ENCODE results near the gene MYL9. TPM values are rescaled to one million over a fixed set of nuclear protein-coding genes. Genes with fewer than 3 reads are reported as not detected.

MYL9 gene
- polyA plus RNA-seq, 1 of the 3 experiments (the other 2 are of a cell fraction) = not detected

- TF ChIP-seq USF1 (IDR thresholded peaks at IDR 0.05; ENCODE audit: borderline replicate concordance, low read depth) = no peak
- no peak for TF ChIP-seq TAF1 (IDR thresholded peaks at IDR 0.05; ENCODE audit: borderline replicate concordance, low read depth, low read length)
Measured at GRCh38 chr20:36497856-36498255, 43.5 kb upstream of the MYL9 start (continued).

- no peak for TF ChIP-seq NRF1 (IDR thresholded peaks at IDR 0.05; ENCODE audit: low read depth, low read length)
- TF ChIP-seq FOSL2 (IDR thresholded peaks at IDR 0.05; ENCODE audit: borderline replicate concordance, low read depth) = no peak
- TF ChIP-seq ELF1 (IDR thresholded peaks at IDR 0.05) = no peak
- no peak for TF ChIP-seq TAF1 (IDR thresholded peaks at IDR 0.05; ENCODE audit: borderline replicate concordance, low read depth, low read length)
- no peak for TF ChIP-seq YY1 (IDR thresholded peaks at IDR 0.05; ENCODE audit: low read depth)
- no peak for TF ChIP-seq CTCF (IDR thresholded peaks at IDR 0.05)
- no peak for TF ChIP-seq EZH2phosphoT487 (IDR thresholded peaks at IDR 0.05; ENCODE audit: borderline replicate concordance, low read depth)
- TF ChIP-seq GATA2 (CRISPR knock-in tag; IDR thresholded peaks at IDR 0.05) = no peak
- no peak for TF ChIP-seq JUND (IDR thresholded peaks at IDR 0.05)
- peaks cover 8 to 27% of the 10 kb centered on the region in 2 experiments; a peak in 3 of 4 replicates for H3K4me1 ChIP-seq (ENCODE audit: control insufficient read depth in 1 of 2, insufficient read depth in 2 of 2, low read depth in 1 of 2, low read length in 1 of 2)
- H3K4me3 ChIP-seq (ENCODE audit: low read depth in 2 of 2, low read length in 1 of 2) = no peak overlapping the region
- no peak for DNase-seq
- peaks cover 45% of the 10 kb centered on the region for H4K20me1 ChIP-seq (ENCODE audit: insufficient read depth)
- WGBS (ENCODE audit: low lambda C conversion rate) = 97% methylated on average over 9 of the region's 14 CpGs
- ChIA-PET POLR2A (no interaction called here), CTCF (no interaction called here)
- no peaks in the 10 kb centered on the region for H3K9me3 ChIP-seq
- no peaks in the 10 kb centered on the region for H3K9me2 ChIP-seq
- peaks cover 41 to 43% of the 10 kb centered on the region in 2 experiments for H3K36me3 ChIP-seq (replicated peaks in 1 of 2; ENCODE audit: control insufficient read depth in 1 of 2, insufficient read depth in 2 of 2, low read length in 1 of 2)
- H3K9ac ChIP-seq = no peak overlapping the region
- H3K79me2 ChIP-seq (ENCODE audit: insufficient read depth) = peaks cover 83% of the 10 kb centered on the region
- peak overlapping the region in 1 of 2 experiments; percentile 21; a peak in 1 of 4 replicates for H3K27ac ChIP-seq (ENCODE audit: low read depth in 2 of 2, low read length in 1 of 2)
- no peaks in the 10 kb centered on the region for H3K27me3 ChIP-seq (ENCODE audit: insufficient read depth)
- no peak overlapping the region for H3K4me2 ChIP-seq
- H3F3A ChIP-seq (replicated peaks; ENCODE audit: insufficient read depth) = peaks cover 14% of the 10 kb centered on the region
- no peak overlapping the region for H2AFZ ChIP-seq (ENCODE audit: low read depth)
Measured at GRCh38 chr20:36498386-36499179, 42.7 kb upstream of the MYL9 start.

- H3F3A ChIP-seq (replicated peaks; ENCODE audit: insufficient read depth) = peaks cover 21% of the 10 kb centered on the region
- CTCF ChIA-PET = no interaction called here
- POLR2A ChIA-PET = no interaction called here
- peak overlapping the region in 1 of 2 experiments; percentile 74; a peak in 2 of 4 replicates for H3K27ac ChIP-seq (ENCODE audit: low read depth in 2 of 2, low read length in 1 of 2)
- no peak overlapping the region for H2AFZ ChIP-seq (ENCODE audit: low read depth)
- H3K4me2 ChIP-seq = peak overlapping the region; percentile 67; the same call in 1 of the 2 replicates
- TF ChIP-seq GATA2 (CRISPR knock-in tag; IDR thresholded peaks at IDR 0.05) = no peak
- no peak for TF ChIP-seq USF1 (IDR thresholded peaks at IDR 0.05; ENCODE audit: borderline replicate concordance, low read depth)
- TF ChIP-seq USF2 (IDR thresholded peaks at IDR 0.05; ENCODE audit: borderline replicate concordance, low read depth, low read length) = no peak
- TF ChIP-seq RXRA (IDR thresholded peaks at IDR 0.05; ENCODE audit: borderline replicate concordance, low read depth) = no peak
- TF ChIP-seq RAD21 (IDR thresholded peaks at IDR 0.05; ENCODE audit: low read length) = no peak
- no peak for TF ChIP-seq ELF1 (IDR thresholded peaks at IDR 0.05)
- no peak for TF ChIP-seq TCF12 (IDR thresholded peaks at IDR 0.05)
- no peak for TF ChIP-seq CHD2 (IDR thresholded peaks at IDR 0.05; ENCODE audit: low read length, partially characterized antibody)
- peaks cover 43 to 49% of the 10 kb centered on the region in 2 experiments for H3K36me3 ChIP-seq (replicated peaks in 1 of 2; ENCODE audit: control insufficient read depth in 1 of 2, insufficient read depth in 2 of 2, low read length in 1 of 2)
- no peaks in the 10 kb centered on the region for H3K27me3 ChIP-seq (ENCODE audit: insufficient read depth)
- no peaks in the 10 kb centered on the region for H3K9me3 ChIP-seq
- H3K9ac ChIP-seq = no peak overlapping the region
- H4K20me1 ChIP-seq (ENCODE audit: insufficient read depth) = peaks cover 42% of the 10 kb centered on the region
- DNase-seq = no peak
- no peak overlapping the region for H3K4me3 ChIP-seq (ENCODE audit: low read depth in 2 of 2, low read length in 1 of 2)
- H3K79me2 ChIP-seq (ENCODE audit: insufficient read depth) = peaks cover 83% of the 10 kb centered on the region
- peaks cover 3 to 27% of the 10 kb centered on the region in 2 experiments; a peak in 3 of 4 replicates for H3K4me1 ChIP-seq (ENCODE audit: control insufficient read depth in 1 of 2, insufficient read depth in 2 of 2, low read depth in 1 of 2, low read length in 1 of 2)
- WGBS (ENCODE audit: low lambda C conversion rate) = 97% methylated on average over 26 of the region's 26 CpGs
- no peaks in the 10 kb centered on the region for H3K9me2 ChIP-seq
Measured at GRCh38 chr20:36499211-36499610, 42.1 kb upstream of the MYL9 start.

Data from SK-N-SH (cell line).